HCT116 (cell line): Measurements from ENCODE around the gene CFAP43. TPM values are rescaled to one million over a fixed set of nuclear protein-coding genes. Genes with fewer than 3 reads are reported as not detected.
"Not testable (repeated sequence)": the region's sequence is repeated elsewhere in the genome, so short reads cannot be mapped to it uniquely, and the experiment has no call there.

Experiments used
- ATAC-seq: fragments of 200-7000 bp; cut with Tn5 transposase; 2 replicates; pipeline ENCODE4 v1.9.1; 2020; ENCODE audit warnings: mild to moderate bottlenecking, moderate library complexity
- BruUV-seq: library from RNA; stranded (reverse); fragments of 400-500 nt; replicated peaks from 2 replicates; lab custom pipeline; 2021; lab: Mats Ljungman, UMichigan
- CTCF ChIA-PET: fragments of 300-600 bp; sonication (Branson Sonifier 250); formaldehyde crosslinking; loops from one replicate; lab custom pipeline; 2021; ENCODE audit warnings: antibody characterized with exemption; lab: Charles Lee
- POLR2A ChIA-PET: fragments of 300-600, 350-600 bp; sonication (Branson Sonifier 250); formaldehyde crosslinking; loops from one replicate; lab custom pipeline; 2021; ENCODE audit warnings: antibody characterized with exemption; lab: Charles Lee
- RAD21 ChIA-PET, 2 experiments: fragments of 300-600 bp; sonication (Branson Sonifier 250); formaldehyde crosslinking; loops; one replicate each; lab custom pipeline; 2023; ENCODE audit warnings: low total read pairs in 2 of 2; ENCODE audit not compliant: uncharacterized antibody in 2 of 2, unreplicated experiment in 2 of 2, low non-redundant PET in 1 of 2; lab: Charles Lee
- DNase-seq: peaks from one replicate; pipeline ENCODE4 v3.0.0-alpha.2; 2010; ENCODE audit warnings: low read depth, low spot score
- H2AFZ ChIP-seq: fragments of 200-600 bp; shearing (Covaris generic), sonication (generic); 2 replicates; pipeline ENCODE4 v1.6.1; 2017; ENCODE audit warnings: low read depth, mixed run types, mixed read lengths, antibody characterized with exemption, low read length; ENCODE audit not compliant: poor library complexity, severe bottlenecking
- H3K27ac ChIP-seq: 2 replicates; pipeline ENCODE4 v1.5.1; 2012; ENCODE audit warnings: low read depth, low read length
- H3K27me3 ChIP-seq: fragments of 200-600 bp; sonication (generic); 2 replicates; pipeline ENCODE4 v1.6.1; 2016; ENCODE audit warnings: mixed run types, low read length, mixed read lengths; ENCODE audit not compliant: insufficient read depth
- H3K36me3 ChIP-seq, 2 experiments: fragments of 200-500 bp in 1 of 2; fragments of 200-600 bp in 1 of 2; sonication (Bioruptor generic) in 1 of 2; sonication (generic) in 1 of 2; 2 replicates each; pipeline versions ENCODE4 v1.5.1 to v1.6.1; 2014 to 2016; ENCODE audit warnings: low read length in 2 of 2, inconsistent platforms in 1 of 2, mixed read lengths in 1 of 2, mixed run types in 1 of 2; ENCODE audit not compliant: insufficient read depth in 2 of 2, control insufficient read depth in 1 of 2
- H3K4me1 ChIP-seq, 2 experiments: fragments of 200-600 bp in 1 of 2; sonication (generic) in 1 of 2; 2 replicates each; pipeline versions ENCODE4 v1.5.1 to v1.6.1; 2012 to 2017; ENCODE audit warnings: low read length in 2 of 2, inconsistent platforms in 1 of 2, mild to moderate bottlenecking in 1 of 2, mixed read lengths in 1 of 2, mixed run types in 1 of 2, moderate library complexity in 1 of 2; ENCODE audit not compliant: insufficient read depth in 2 of 2, control insufficient read depth in 1 of 2
- H3K4me2 ChIP-seq: fragments of 200-600 bp; sonication (generic); 2 replicates; pipeline ENCODE4 v1.6.1; 2017; ENCODE audit warnings: mixed run types, low read length, mixed read lengths
- H3K4me3 ChIP-seq, 2 experiments: fragments of 200-600 bp in 1 of 2; sonication (generic) in 1 of 2; replicated peaks in 1 of 2; 2 replicates each; pipeline ENCODE4 v1.5.1; 2011 to 2016; ENCODE audit warnings: low read length in 2 of 2, control low read depth in 1 of 2, low read depth in 1 of 2, mild to moderate bottlenecking in 1 of 2, mixed read lengths in 1 of 2, mixed run types in 1 of 2
- H3K79me2 ChIP-seq: fragments of 200-600 bp; sonication (generic); 2 replicates; pipeline ENCODE4 v1.6.1; 2017; ENCODE audit warnings: mild to moderate bottlenecking, mixed run types, low read length, moderate library complexity, mixed read lengths; ENCODE audit not compliant: insufficient read depth
- H3K9ac ChIP-seq: fragments of 200-600 bp; sonication (generic); 2 replicates; pipeline ENCODE4 v1.6.1; 2016; ENCODE audit warnings: low read length, mixed read lengths
- H3K9me2 ChIP-seq: fragments of 200-600 bp; sonication (generic), shearing (Covaris generic); 2 replicates; pipeline ENCODE4 v1.6.1; 2017; ENCODE audit warnings: mixed run types, mild to moderate bottlenecking, moderate library complexity; ENCODE audit not compliant: insufficient read depth
- H3K9me3 ChIP-seq, 2 experiments: fragments of 200-500 bp in 1 of 2; fragments of 200-600 bp in 1 of 2; sonication (Bioruptor generic) in 1 of 2; sonication (generic) in 1 of 2; 2 replicates each; pipeline ENCODE4 v1.6.1; 2014 to 2017; ENCODE audit warnings: low read length in 2 of 2, mixed read lengths in 2 of 2, inconsistent platforms in 1 of 2, low read depth in 1 of 2, mild to moderate bottlenecking in 1 of 2, mixed run types in 1 of 2, moderate library complexity in 1 of 2; ENCODE audit not compliant: control insufficient read depth in 1 of 2, insufficient read depth in 1 of 2
- H4K20me1 ChIP-seq: fragments of 200-600 bp; sonication (generic), shearing (Covaris generic); 2 replicates; pipeline ENCODE4 v1.6.1; 2017; ENCODE audit warnings: mixed run types, mild to moderate bottlenecking, moderate library complexity; ENCODE audit not compliant: insufficient read depth
- CEBPB ChIP-seq: IDR thresholded peaks from 2 replicates; pipeline ENCODE4 v1.6.1; 2012; ENCODE audit warnings: low read depth
- FOSL1 ChIP-seq: IDR thresholded peaks from 2 replicates; pipeline ENCODE4 v1.6.1; 2012; ENCODE audit warnings: low read depth
- POLR2AphosphoS5 ChIP-seq: IDR thresholded peaks from 2 replicates; pipeline ENCODE4 v1.6.1; 2011; ENCODE audit warnings: mild to moderate bottlenecking, low read depth, low read length, moderate library complexity
- RAD21 ChIP-seq: IDR thresholded peaks from 2 replicates; pipeline ENCODE4 v1.6.1; 2012; ENCODE audit warnings: low read depth, mild to moderate bottlenecking
- SP1 ChIP-seq: IDR thresholded peaks from 2 replicates; pipeline ENCODE4 v1.6.1; 2012; ENCODE audit warnings: low read depth
- TCF7L2 ChIP-seq: IDR thresholded peaks from 2 replicates; pipeline ENCODE4 v1.7.0; 2011; ENCODE audit warnings: borderline replicate concordance, inconsistent platforms; ENCODE audit not compliant: insufficient read depth, insufficient read length; ENCODE audit errors: extremely low read depth
- YY1 ChIP-seq: IDR thresholded peaks from 2 replicates; pipeline ENCODE4 v1.6.1; 2011; ENCODE audit warnings: low read length, low read depth, moderate library complexity, mild to moderate bottlenecking; ENCODE audit not compliant: insufficient replicate concordance; ENCODE audit errors: extremely low read depth
- ZFX ChIP-seq: fragments of 450-650 bp; IDR thresholded peaks from 2 replicates; pipeline ENCODE4 v1.6.1; 2017
- intact Hi-C: fragments of 100-400 bp; cut with micrococcal nuclease; formaldehyde crosslinking; loops from 2 replicates; pipeline ENCODE4 v1.10.0; 2022
- total RNA-seq: library from RNA; stranded (reverse); gene quantifications from one replicate; pipeline ENCODE4 v1.2.1, GENCODE V29; 2021; ENCODE audit not compliant: unreplicated experiment

CFAP43 gene
- total RNA-seq, 1 experiment from 2014 or later, result 4.0 TPM

DNA sequence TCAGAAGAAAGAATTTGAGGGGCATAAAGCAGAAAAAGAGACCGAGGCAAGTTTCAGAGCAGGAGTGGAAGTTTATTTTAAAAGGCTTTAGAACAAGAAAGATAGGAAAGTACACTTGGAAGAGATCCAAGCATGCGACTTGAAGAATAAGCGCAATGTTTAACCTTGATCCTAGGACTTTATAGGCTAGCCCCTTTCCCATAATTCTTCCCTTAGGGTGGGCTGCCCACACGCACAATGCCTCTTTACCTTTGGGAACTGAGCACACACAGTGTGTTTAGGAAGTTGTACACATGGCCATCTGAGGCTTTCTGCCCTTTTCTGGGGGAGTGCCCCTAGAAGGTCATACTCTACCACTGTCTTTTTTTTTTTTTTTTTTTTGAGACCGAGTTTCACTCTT, 11.3 kb upstream of the CFAP43 start:
- intact Hi-C loops, result no loop called here
- CTCF ChIA-PET, result no interaction called here
- Histone ChIP-seq H3K4me1 (peaks cover 0 to 7% of the 10 kb centered on the region in 2 experiments; a peak in 1 of 4 replicates), H3K36me3 (no peaks in the 10 kb centered on the region), H3K27ac (no peak overlapping the region), H3K9ac (no peak overlapping the region), H3K27me3 (no peaks in the 10 kb centered on the region), H2AFZ (no peak overlapping the region), H3K9me2 (no peaks in the 10 kb centered on the region), H3K4me2 (no peak overlapping the region), H3K9me3 (peaks cover 0 to 12% of the 10 kb centered on the region in 2 experiments; a peak in 1 of 4 replicates), H3K4me3 (no peak overlapping the region), H3K79me2 (no peaks in the 10 kb centered on the region), H4K20me1 (no peaks in the 10 kb centered on the region)
- ATAC-seq (no peak), DNase-seq (no peak)
- RAD21 ChIA-PET, result no interaction called here
- no peak for TF ChIP-seq CEBPB
- TF ChIP-seq TCF7L2, result no peak
- TF ChIP-seq SP1, result no peak
- TF ChIP-seq FOSL1, result no peak
- TF ChIP-seq RAD21, result no peak
- TF ChIP-seq ZFX, result no peak
- no peak for TF ChIP-seq YY1
- TF ChIP-seq POLR2AphosphoS5, result no peak
- POLR2A ChIA-PET, result no interaction called here
- no TSS peak for BruUV-seq

DNA sequence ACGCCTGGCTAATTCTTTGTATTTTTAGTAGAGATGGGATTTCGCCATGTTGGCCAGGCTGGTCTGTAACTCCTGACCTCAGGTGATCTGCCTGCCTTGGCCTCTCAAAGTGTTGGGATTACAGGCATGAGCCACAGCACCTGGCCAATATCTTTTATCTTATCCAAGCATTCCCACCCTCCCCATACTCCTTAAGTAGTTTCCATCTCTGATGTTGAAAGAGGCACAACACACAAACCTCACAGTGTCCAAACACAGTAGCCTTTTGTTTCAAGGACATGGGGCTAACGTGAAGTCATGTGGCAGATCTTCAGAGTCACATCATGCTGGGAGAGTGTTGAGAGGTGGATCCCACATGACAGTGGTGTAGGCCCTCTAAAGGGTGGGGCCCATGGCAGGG, 10.8 kb upstream of the CFAP43 start:
- ATAC-seq, BruUV-seq, DNase-seq, CTCF ChIA-PET, H2AFZ ChIP-seq, H3K79me2 ChIP-seq, H3K9me2 ChIP-seq, H3K27me3 ChIP-seq, RAD21 ChIA-PET, H3K4me3 ChIP-seq, POLR2A ChIA-PET, H3K4me2 ChIP-seq, H3K27ac ChIP-seq, H4K20me1 ChIP-seq, H3K36me3 ChIP-seq, H3K9ac ChIP-seq, H3K4me1 ChIP-seq, intact Hi-C loops: not testable (repeated sequence)
- H3K9me3 ChIP-seq, result peaks cover 0 to 10% of the 10 kb centered on the region in 2 experiments; a peak in 1 of 4 replicates
